ENCODE measurements around the gene FGF22. TPM values are rescaled to one million over a fixed set of nuclear protein-coding genes. Genes with fewer than 3 reads are reported as not detected.

Gene FGF22
- total and polyA plus RNA-seq, 2 of the 13 experiments (the other 11 are each of a cell fraction or from before 2014, with no cell fraction given) = 0.24 TPM; not detected in 1

GRCh38 chr19:595326-596262 lies 44.1 kb upstream of the FGF22 start:
- intact Hi-C loops (cut with micrococcal nuclease; ENCODE audit: unreplicated experiment) = no loop called here
- H3K36me3 ChIP-seq (replicated peaks in 1 of 2; ENCODE audit: control insufficient read depth in 1 of 2, insufficient read depth in 2 of 2, low read length in 2 of 2) = no peaks in the 10 kb centered on the region
- no peak overlapping the region for H3K9ac ChIP-seq (ENCODE audit: insufficient read depth, low read depth, low read length)
- FAIRE-seq = no peak
- no peak overlapping the region for H2AFZ ChIP-seq (ENCODE audit: low read length)
- H3K4me2 ChIP-seq (ENCODE audit: low read depth, low read length) = no peak overlapping the region
- 39% methylated on average over 36 of the region's 42 CpGs for WGBS (ENCODE audit: low lambda C conversion rate)
- H3K27ac ChIP-seq (ENCODE audit: extremely low read length, insufficient read depth, low read length) = no peak overlapping the region
- BruUV-seq (replicated peaks) = no TSS peak
- ChIA-PET POLR2A (no interaction called here), CTCF (ENCODE audit: low intra/inter-chr PET ratio, low total read pairs) (no interaction called here)
- in situ Hi-C loops (cut with HindIII; ENCODE audit: extremely low pct_ligation_motif_present, low pct_unique_long_range_greater_than_20kb) = no loop called here
- no peaks in the 10 kb centered on the region for H3K4me1 ChIP-seq (ENCODE audit: insufficient read depth, low read length)
- peaks cover 12 to 74% of the 10 kb centered on the region in 2 experiments; a peak in 4 of 5 replicates for H3K27me3 ChIP-seq (ENCODE audit: control insufficient read depth in 1 of 2, insufficient read depth in 2 of 2, low read length in 2 of 2)
- no peak for DNase-seq (ENCODE audit: low spot score)
- no peaks in the 10 kb centered on the region for H3K9me3 ChIP-seq (ENCODE audit: low read length)
- no peaks in the 10 kb centered on the region for H3K79me2 ChIP-seq (ENCODE audit: insufficient read depth, low read length)
- H4K20me1 ChIP-seq (ENCODE audit: insufficient read depth, low read length) = peaks cover 15% of the 10 kb centered on the region; the same call in 1 of the 2 replicates
- no peak for TF ChIP-seq BCLAF1 (IDR thresholded peaks at IDR 0.05)
- TF ChIP-seq HNRNPLL (IDR thresholded peaks at IDR 0.05; ENCODE audit: low read depth, low read length, poor library complexity, severe bottlenecking) = no peak
- no peak for TF ChIP-seq RBAK (CRISPR knock-in tag; IDR thresholded peaks at IDR 0.05)
- no peak for TF ChIP-seq CREB1 (IDR thresholded peaks at IDR 0.05)
- TF ChIP-seq CREB1 (CRISPR knock-in tag; IDR thresholded peaks at IDR 0.05) = no peak
- TF ChIP-seq KDM4B (CRISPR knock-in tag; IDR thresholded peaks at IDR 0.05) = no peak
- no peak for TF ChIP-seq KLF11 (CRISPR knock-in tag; IDR thresholded peaks at IDR 0.05)
- no peak for TF ChIP-seq DMTF1 (CRISPR knock-in tag; IDR thresholded peaks at IDR 0.05)
- 0 out of 2 replicates have a peak, but pooled peaks have one; percentile 57 for TF ChIP-seq EZH2 (conservative IDR thresholded peaks at IDR 0.05; ENCODE audit: low read depth, low read length)
- no peak overlapping the region for H3K4me3 ChIP-seq (replicated peaks in 1 of 3; ENCODE audit: insufficient read depth in 1 of 3, low read depth in 2 of 3, low read length in 3 of 3)
- no peak for ATAC-seq
